Psoas muscle (tissue), 8 donors: ENCODE data around the gene ELK4. TPM values are rescaled to one million over a fixed set of nuclear protein-coding genes. Genes with fewer than 3 reads are reported as not detected.

ENCODE experiments used
- ATAC-seq, 4 donors: fragments of 200-7000 bp; cut with Tn5 transposase; one replicate each; pipeline ENCODE4 v1.9.1; 2020; ENCODE audit warnings: moderate library complexity in 3 of 4, mild to moderate bottlenecking in 2 of 4
- DNase-seq, 2 donors: peaks; one replicate each; pipeline ENCODE4 v3.0.0-alpha.2; 2020
- H3K27ac ChIP-seq: fragments of 200-600 bp; one replicate; pipeline ENCODE4 v1.8.0; 2022
- H3K27me3 ChIP-seq, 3 donors: fragments of 200-600 bp in 1 of 3; one replicate each; pipeline versions ENCODE4 v1.6.1 to v1.8.0; 2013 to 2022; ENCODE audit warnings: low read length in 2 of 3, mild to moderate bottlenecking in 2 of 3, moderate library complexity in 1 of 3; ENCODE audit not compliant: insufficient read depth in 3 of 3
- H3K36me3 ChIP-seq, 2 donors: fragments of 200-600 bp in 1 of 2; one replicate each; pipeline versions ENCODE4 v1.6.1 to v1.8.0; 2013 to 2022; ENCODE audit warnings: low read depth in 1 of 2, mild to moderate bottlenecking in 1 of 2, moderate library complexity in 1 of 2; ENCODE audit not compliant: insufficient read depth in 1 of 2
- H3K4me1 ChIP-seq: fragments of 200-600 bp; one replicate; pipeline ENCODE4 v1.8.0; 2022
- H3K4me3 ChIP-seq: fragments of 200-600 bp; one replicate; pipeline ENCODE4 v1.8.0; 2022; ENCODE audit warnings: mild to moderate bottlenecking
- H3K9me3 ChIP-seq: fragments of 200-600 bp; one replicate; pipeline ENCODE4 v1.8.0; 2022
- CTCF ChIP-seq: fragments of 200-600 bp; IDR thresholded peaks from one replicate; pipeline ENCODE4 v1.8.0; 2022; ENCODE audit warnings: antibody characterized with exemption
- WGBS, 3 donors: extraction: QIAGEN DNeasy Blood & Tissue Kit; methylation state at CpG; one replicate each; pipeline versions ENCODE4 v1.1.6 to v1.1.7; 2013; 5-methylcytosine and 5-hydroxymethylcytosine counted together
- intact Hi-C, 2 donors: fragments of 100-400 bp; cut with DNase I; formaldehyde crosslinking; loops; one replicate each; pipeline versions ENCODE4 v1.11.0 to v1.14.2; 2022
- polyA plus RNA-seq, 3 donors: library from polyadenylated mRNA; stranded (reverse); fragments of 200-250 nt; gene quantifications; one replicate each; pipeline ENCODE4 v1.2.3, GENCODE V29; 2013
- total RNA-seq, 4 donors: library from RNA; stranded (reverse); fragmentation: NEBNext Ultra II Directional in 2 of 4; extraction: Animal tissue kit (Norgen Biotek cat#: 25700) in 2 of 4; gene quantifications; one replicate each; pipeline versions ENCODE4 v1.2.1 to v1.2.4, GENCODE V29; 2021 to 2023
- donor health status: healthy with polysubstance abuse.
- donor health status: DM: no; HTN: no; CAD: no; lungs with moderate emphysema.
- donor health status: Bipolar disorder and iron deficiency.
- donor health status: healthy.
- donor health status: DM: yes; HTN: yes; CAD: no.
- donor health status: DM: no; HTN: no; CAD: no.
- donor health status: DM: no; HTN: no; CAD: no.
- donor health status: DM: yes; HTN: yes; CAD: no.

Gene ELK4
- total and polyA plus RNA-seq, 7 donors, result 5.5 to 67.8 (median 34.4) TPM

GRCh38 chr1:205678286-205679111 is 46.7 kb upstream of the ELK4 start:
- intact Hi-C loops, result no loop called here
- Histone ChIP-seq H3K27ac (no peak overlapping the region), H3K27me3 (no peaks in the 10 kb centered on the region), H3K4me3 (peak overlapping the region; percentile 79), H3K36me3 (no peaks in the 10 kb centered on the region), H3K4me1 (peaks cover 4% of the 10 kb centered on the region), H3K9me3 (no peaks in the 10 kb centered on the region)
- TF ChIP-seq CTCF, result no peak
- DNase-seq, result no peak
- ATAC-seq, result peak in 1 of 4 donors; percentile 5
- 58 to 70% (median 65%) methylated on average over 10 of the region's 10 CpGs for WGBS, 3 donors

- Histone ChIP-seq H3K27ac (no peak overlapping the region), H3K4me3 (no peak overlapping the region), H3K27me3 (no peaks in the 10 kb centered on the region), H3K9me3 (no peaks in the 10 kb centered on the region), H3K4me1 (peaks cover 4% of the 10 kb centered on the region), H3K36me3 (no peaks in the 10 kb centered on the region)
- intact Hi-C loops, result no loop called here
- DNase-seq, result no peak
- 66 to 75% (median 74%) methylated on average over 5 of the region's 5 CpGs for WGBS, 3 donors
- no peak for ATAC-seq
- no peak for TF ChIP-seq CTCF
Measured at GRCh38 chr1:205677167-205677566, 45.4 kb upstream of the ELK4 start.

DNA sequence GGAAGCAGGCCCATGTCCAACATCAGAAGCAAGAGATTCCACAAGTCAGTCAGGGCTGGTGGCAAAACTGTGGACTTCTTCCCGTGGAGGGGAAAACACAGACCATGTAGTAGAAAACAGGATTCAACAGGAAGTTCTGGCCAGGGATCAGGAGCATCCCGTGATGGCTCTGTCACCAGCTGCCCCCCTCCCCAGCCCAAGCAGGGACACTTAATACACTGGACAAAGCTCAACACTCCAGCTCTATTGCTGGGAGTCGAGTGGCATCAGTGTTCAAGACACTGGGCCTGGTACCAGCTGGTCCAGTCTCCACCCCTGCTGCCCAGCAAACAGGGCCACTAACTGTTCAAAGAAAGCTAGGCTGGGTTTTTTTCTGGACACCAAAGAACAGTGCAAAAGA is 44.8 kb upstream of the ELK4 start:
- DNase-seq (no peak), ATAC-seq (peak in 1 of 4 donors; percentile 67)
- Histone ChIP-seq H3K27me3 (no peaks in the 10 kb centered on the region), H3K9me3 (no peaks in the 10 kb centered on the region), H3K27ac (no peak overlapping the region), H3K4me3 (no peak overlapping the region), H3K36me3 (no peaks in the 10 kb centered on the region), H3K4me1 (peaks cover 4% of the 10 kb centered on the region)
- no peak for TF ChIP-seq CTCF
- 21 to 29% (median 27%) methylated on average over 3 of the region's 3 CpGs for WGBS, 3 donors
- intact Hi-C loops, result no loop called here

GRCh38 chr1:205676002-205676401 is 44.2 kb upstream of the ELK4 start:
- Histone ChIP-seq H3K27me3 (no peaks in the 10 kb centered on the region), H3K4me3 (no peak overlapping the region), H3K9me3 (no peaks in the 10 kb centered on the region), H3K4me1 (peaks cover 4% of the 10 kb centered on the region), H3K36me3 (no peaks in the 10 kb centered on the region), H3K27ac (no peak overlapping the region)
- intact Hi-C loops, result no loop called here
- no peak for TF ChIP-seq CTCF
- 86 to 94% (median 91%) methylated on average over 5 of the region's 5 CpGs for WGBS, 3 donors
- DNase-seq, result no peak
- no peak for ATAC-seq

DNA sequence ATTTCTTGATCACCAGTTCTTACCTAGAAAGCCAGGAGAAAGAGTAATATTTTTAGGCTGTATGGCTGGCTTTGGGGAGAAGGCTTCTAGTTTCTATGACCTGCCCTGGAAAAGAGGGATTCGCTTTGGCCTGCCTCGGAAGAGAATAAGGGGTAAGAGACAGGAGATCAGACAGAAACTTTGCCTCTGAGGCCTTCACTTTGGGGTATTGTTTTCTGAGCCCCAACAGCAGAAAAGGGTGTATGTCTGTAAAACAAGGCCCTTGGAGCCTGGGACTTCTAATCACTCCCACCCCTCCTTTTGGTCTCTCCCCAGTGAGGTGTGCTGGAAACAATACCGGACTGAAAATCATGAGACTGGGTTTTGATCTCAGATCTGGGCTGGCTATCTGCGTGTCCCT is 43.4 kb upstream of the ELK4 start:
- Histone ChIP-seq H3K4me3 (no peak overlapping the region), H3K4me1 (no peaks in the 10 kb centered on the region), H3K27me3 (no peaks in the 10 kb centered on the region), H3K9me3 (no peaks in the 10 kb centered on the region), H3K27ac (no peak overlapping the region), H3K36me3 (no peaks in the 10 kb centered on the region)
- ATAC-seq (no peak), DNase-seq (no peak)
- TF ChIP-seq CTCF, result no peak
- intact Hi-C loops, result no loop called here
- 94 to 95% (median 95%) methylated on average over 4 of the region's 4 CpGs for WGBS, 3 donors
